CD4-positive, alpha-beta T cell treated with Interleukin-17A for 4 hours (primary cell): Measurements from ENCODE around the gene AGR3.

Experiments used
- DNase-seq: peaks from one replicate; pipeline ENCODE4 v3.0.0-alpha.2; 2020; ENCODE audit warnings: mixed read lengths

AGR3 gene

GRCh38 chr7:16881844-16882243, at the start of gene AGR3:
Gene AGR3 (minus strand): TSS chr7:16881983. CDS start chr7:16878618, 3,365 bp downstream.
- DNase-seq: no peak

GRCh38 chr7:16930946-16931345, 49.2 kb upstream of the AGR3 start:
- no peak for DNase-seq

- DNase-seq: no peak
These were observed 47.5 kb upstream of the AGR3 start for GRCh38 chr7:16929146-16929762.

- DNase-seq: no peak
These were observed 45.1 kb upstream of the AGR3 start for GRCh38 chr7:16926861-16927260.

- DNase-seq: no peak
These were observed 44.5 kb upstream of the AGR3 start for GRCh38 chr7:16926283-16926682.

GRCh38 chr7:16925609-16926008, 43.8 kb upstream of the AGR3 start:
- DNase-seq: no peak

GRCh38 chr7:16923019-16923418, 41.2 kb upstream of the AGR3 start:
- DNase-seq: no peak

- DNase-seq: no peak
These were observed 40.0 kb upstream of the AGR3 start for GRCh38 chr7:16921644-16922257.

- DNase-seq: no peak
These were observed 39.4 kb upstream of the AGR3 start for GRCh38 chr7:16921151-16921550.

GRCh38 chr7:16919440-16919839, 37.7 kb upstream of the AGR3 start:
- DNase-seq: no peak

GRCh38 chr7:16918288-16918895, 36.6 kb upstream of the AGR3 start:
- DNase-seq: peak; percentile 29

- DNase-seq: no peak
These were observed 35.0 kb upstream of the AGR3 start for GRCh38 chr7:16916738-16917137.

- no peak for DNase-seq
These were observed 34.4 kb upstream of the AGR3 start for GRCh38 chr7:16916105-16916639.

- no peak for DNase-seq
These were observed 33.6 kb upstream of the AGR3 start for GRCh38 chr7:16915405-16915804.

- DNase-seq: no peak
These were observed 33.0 kb upstream of the AGR3 start for GRCh38 chr7:16914771-16915170.

- no peak for DNase-seq
These were observed 31.9 kb upstream of the AGR3 start for GRCh38 chr7:16913643-16914042.

- no peak for DNase-seq
These were observed 30.8 kb upstream of the AGR3 start for GRCh38 chr7:16912540-16912939.

- no peak for DNase-seq
These were observed 26.8 kb upstream of the AGR3 start for GRCh38 chr7:16908561-16908960.

- no peak for DNase-seq
These were observed 23.7 kb upstream of the AGR3 start for GRCh38 chr7:16905300-16906044.

GRCh38 chr7:16904076-16904475, 22.3 kb upstream of the AGR3 start:
- DNase-seq: no peak

- no peak for DNase-seq
These were observed 18.5 kb upstream of the AGR3 start for GRCh38 chr7:16900209-16900768.

- no peak for DNase-seq
These were observed 10.3 kb upstream of the AGR3 start for GRCh38 chr7:16891874-16892643.
